HepG2 (cell line): ENCODE data around the gene PMIS2. TPM values are rescaled to one million over a fixed set of nuclear protein-coding genes. Genes with fewer than 3 reads are reported as not detected.

Experiments
- AGO2 ChIP-seq: fragments of 200-400 bp; formaldehyde crosslinking; optimal IDR thresholded peaks from 2 replicates; pipeline ENCODE3; 2017; ENCODE audit warnings: mild to moderate bottlenecking, low read depth, low read length, moderate library complexity
- CENPX ChIP-seq: sonication (generic); formaldehyde crosslinking; IDR thresholded peaks from 2 replicates; pipeline ENCODE4 v1.9.0; 2021; ENCODE audit warnings: mild to moderate bottlenecking, missing genetic modification reagents, moderate library complexity
- GFI1 ChIP-seq: sonication (generic); formaldehyde crosslinking; IDR thresholded peaks from 2 replicates; pipeline ENCODE4 v1.5.0; 2020; ENCODE audit warnings: missing genetic modification reagents, mild to moderate bottlenecking, borderline replicate concordance
- HMGA1 ChIP-seq: sonication (generic); formaldehyde crosslinking; conservative IDR thresholded peaks from 2 replicates; pipeline ENCODE4 v1.4.0; 2020; ENCODE audit warnings: missing genetic modification reagents
- HNRNPK ChIP-seq: fragments of 200-400 bp; formaldehyde crosslinking; IDR thresholded peaks from 2 replicates; pipeline ENCODE4 v1.6.1; 2018; ENCODE audit warnings: low read length, low read depth, moderate library complexity, mild to moderate bottlenecking; ENCODE audit not compliant: poor library complexity, severe bottlenecking
- KLF11 ChIP-seq: IDR thresholded peaks from 2 replicates; pipeline ENCODE4 v1.6.1; 2016; ENCODE audit warnings: missing compliant biosample characterization
- LCORL ChIP-seq, 2 experiments: fragments of 450-650 bp in 1 of 2; sonication (generic) in 1 of 2; formaldehyde crosslinking in 1 of 2; IDR thresholded peaks; 2 replicates each; pipeline versions ENCODE4 v1.5.0 to v1.6.1; 2017 to 2020; ENCODE audit warnings: antibody characterized with exemption in 1 of 2, missing genetic modification reagents in 1 of 2
- MAFK ChIP-seq, 2 experiments: IDR thresholded peaks in 1 of 2; conservative IDR thresholded peaks in 1 of 2; 2 replicates each; pipeline ENCODE4 v1.6.1; 2011; ENCODE audit warnings: improper control_type of control experiment in 2 of 2, low read length in 2 of 2
- NR3C1 ChIP-seq: sonication (generic); formaldehyde crosslinking; IDR thresholded peaks from 2 replicates; pipeline ENCODE4 v1.4.0; 2020; ENCODE audit warnings: missing genetic modification reagents
- PCBP2 ChIP-seq: fragments of 200-400 bp; formaldehyde crosslinking; optimal IDR thresholded peaks from 2 replicates; pipeline ENCODE3; 2018; ENCODE audit warnings: low read length, low read depth; ENCODE audit not compliant: poor library complexity, severe bottlenecking
- RELA ChIP-seq: sonication (generic); formaldehyde crosslinking; IDR thresholded peaks from 2 replicates; pipeline ENCODE4 v1.4.0; 2020; ENCODE audit warnings: missing genetic modification reagents
- WIZ ChIP-seq: sonication (generic); formaldehyde crosslinking; IDR thresholded peaks from 2 replicates; pipeline ENCODE4 v1.5.1; 2020; ENCODE audit warnings: mild to moderate bottlenecking, missing genetic modification reagents
- YY1 ChIP-seq: IDR thresholded peaks from 2 replicates; pipeline ENCODE4 v1.6.1; 2011; ENCODE audit warnings: low read length, low read depth, moderate library complexity, mild to moderate bottlenecking; ENCODE audit not compliant: insufficient read depth, insufficient replicate concordance
- ZBTB1 ChIP-seq: sonication (generic); formaldehyde crosslinking; IDR thresholded peaks from 2 replicates; pipeline ENCODE4 v1.4.0; 2020; ENCODE audit warnings: missing genetic modification reagents, borderline replicate concordance
- ZHX2 ChIP-seq, 2 experiments: sonication (generic) in 1 of 2; formaldehyde crosslinking in 1 of 2; IDR thresholded peaks; 2 replicates each; pipeline versions ENCODE4 v1.6.1 to v1.9.0; 2014 to 2022; ENCODE audit warnings: antibody characterized with exemption in 1 of 2, borderline replicate concordance in 1 of 2, inconsistent platforms in 1 of 2, low read depth in 1 of 2, missing genetic modification reagents in 1 of 2
- ZNF235 ChIP-seq: sonication (generic); formaldehyde crosslinking; IDR thresholded peaks from 2 replicates; pipeline ENCODE4 v1.8.1; 2023; ENCODE audit warnings: mild to moderate bottlenecking, missing genetic modification reagents, borderline replicate concordance
- ZNF354B ChIP-seq: sonication (generic); formaldehyde crosslinking; IDR thresholded peaks from 2 replicates; pipeline ENCODE4 v1.8.0; 2022; ENCODE audit warnings: mild to moderate bottlenecking, missing genetic modification reagents
- ZNF431 ChIP-seq: sonication (generic); formaldehyde crosslinking; IDR thresholded peaks from 2 replicates; pipeline ENCODE4 v1.9.0; 2022; ENCODE audit warnings: missing genetic modification reagents, low read depth, mild to moderate bottlenecking, borderline replicate concordance
- ZNF644 ChIP-seq: IDR thresholded peaks from 2 replicates; pipeline ENCODE4 v1.6.1; 2016; ENCODE audit warnings: low read depth
- ZSCAN29 ChIP-seq: sonication (generic); formaldehyde crosslinking; conservative IDR thresholded peaks from 2 replicates; pipeline ENCODE4 v1.4.0; 2020; ENCODE audit warnings: mild to moderate bottlenecking, missing genetic modification reagents
- polyA plus RNA-seq, 8 experiments: library from polyadenylated mRNA; depleted of rRNA in 3 of 8; stranded (reverse) in 7 of 8; unstranded in 1 of 8; fragments of >200 nt; fragmentation: Illumina TruSeq in 4 of 8; extraction: Trizol in 4 of 8; gene quantifications; 2 replicates each; pipeline versions ENCODE4 v1.2.1 to v1.2.3, GENCODE V29; 2011 to 2016; ENCODE audit warnings: low read depth in 4 of 8, missing spikeins in 1 of 8, mixed read lengths in 1 of 8; ENCODE audit not compliant: insufficient read depth in 1 of 8
- total RNA-seq, 5 experiments: library from RNA; depleted of rRNA; stranded (reverse); fragments of >200 nt; fragmentation: Illumina TruSeq; extraction: Trizol; gene quantifications; 2 replicates each; pipeline ENCODE4 v1.2.3, GENCODE V29; 2016; ENCODE audit warnings: low read depth in 1 of 5
- TF ChIP-seq, protein P1 (sequence below): sonication (generic); formaldehyde crosslinking; IDR thresholded peaks from 2 replicates; pipeline ENCODE4 v1.5.1; 2020; ENCODE audit warnings: missing genetic modification reagents, mild to moderate bottlenecking, borderline replicate concordance
- TF ChIP-seq, protein P2 (sequence below): sonication (generic); formaldehyde crosslinking; IDR thresholded peaks from 2 replicates; pipeline ENCODE4 v1.4.0; 2020; ENCODE audit warnings: mild to moderate bottlenecking, missing genetic modification reagents

Gene PMIS2
- total and polyA plus RNA-seq, 2 of the 13 experiments (the other 11 are each of a cell fraction or from before 2014, with no cell fraction given): not detected

- TF ChIP-seq ZHX2 (IDR thresholded peaks at IDR 0.05; ENCODE audit: low read depth) (no peak), ZHX2 (CRISPR knock-in tag; IDR thresholded peaks at IDR 0.05; ENCODE audit: borderline replicate concordance) (no peak), HMGA1 (CRISPR knock-in tag) (no peak), WIZ (CRISPR knock-in tag) (no peak), YY1 (no peak), HNRNPK (no peak), ZNF235 (CRISPR knock-in tag) (no peak), GFI1 (CRISPR knock-in tag) (peak; percentile 86; the same call in 1 of the 2 replicates), ZNF431 (CRISPR knock-in tag) (no peak), CENPX (CRISPR knock-in tag) (no peak), MAFK (conservative IDR thresholded peaks at IDR 0.05 in 1 of 2, IDR thresholded peaks at IDR 0.05 in 1 of 2; ENCODE audit: low read length in 2 of 2) (no peak), AGO2 (no peak), ZSCAN29 (CRISPR knock-in tag) (no peak), NR3C1 (CRISPR knock-in tag) (no peak), KLF11 (CRISPR knock-in tag) (no peak), RELA (no peak), LCORL (IDR thresholded peaks at IDR 0.05) (no peak), LCORL (CRISPR knock-in tag; IDR thresholded peaks at IDR 0.05) (peak; percentile 66), ZBTB1 (CRISPR knock-in tag) (no peak), ZNF354B (CRISPR knock-in tag) (no peak), ZNF644 (CRISPR knock-in tag) (peak; percentile 32; the same call in 1 of the 2 replicates), PCBP2 (no peak)
- TF ChIP-seq, protein P1, sequence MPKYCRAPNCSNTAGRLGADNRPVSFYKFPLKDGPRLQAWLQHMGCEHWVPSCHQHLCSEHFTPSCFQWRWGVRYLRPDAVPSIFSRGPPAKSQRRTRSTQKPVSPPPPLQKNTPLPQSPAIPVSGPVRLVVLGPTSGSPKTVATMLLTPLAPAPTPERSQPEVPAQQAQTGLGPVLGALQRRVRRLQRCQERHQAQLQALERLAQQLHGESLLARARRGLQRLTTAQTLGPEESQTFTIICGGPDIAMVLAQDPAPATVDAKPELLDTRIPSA: no peak
- TF ChIP-seq, protein P2, sequence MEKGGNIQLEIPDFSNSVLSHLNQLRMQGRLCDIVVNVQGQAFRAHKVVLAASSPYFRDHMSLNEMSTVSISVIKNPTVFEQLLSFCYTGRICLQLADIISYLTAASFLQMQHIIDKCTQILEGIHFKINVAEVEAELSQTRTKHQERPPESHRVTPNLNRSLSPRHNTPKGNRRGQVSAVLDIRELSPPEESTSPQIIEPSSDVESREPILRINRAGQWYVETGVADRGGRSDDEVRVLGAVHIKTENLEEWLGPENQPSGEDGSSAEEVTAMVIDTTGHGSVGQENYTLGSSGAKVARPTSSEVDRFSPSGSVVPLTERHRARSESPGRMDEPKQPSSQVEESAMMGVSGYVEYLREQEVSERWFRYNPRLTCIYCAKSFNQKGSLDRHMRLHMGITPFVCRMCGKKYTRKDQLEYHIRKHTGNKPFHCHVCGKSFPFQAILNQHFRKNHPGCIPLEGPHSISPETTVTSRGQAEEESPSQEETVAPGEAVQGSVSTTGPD (CRISPR knock-in tag): no peak
Measured at GRCh38 chr19:35569281-35569781, 16.6 kb upstream of the PMIS2 start (continued).
